GM18861 (cell line): ENCODE results near the gene PLCG2.

Source experiments
- ATAC-seq: cut with Tn5 transposase; IDR thresholded peaks from one replicate; pipeline ENCODE4 v1.9.1; 2021; ENCODE audit not compliant: unreplicated experiment

Gene PLCG2

GRCh38 chr16:81813648-81814047 lies 34.6 kb downstream of the PLCG2 start:
- no peak for ATAC-seq

GRCh38 chr16:81814751-81815428 lies 35.8 kb downstream of the PLCG2 start:
- no peak for ATAC-seq

- no peak for ATAC-seq
These were observed 36.3 kb downstream of the PLCG2 start for GRCh38 chr16:81815429-81815766.

GRCh38 chr16:81816351-81816750 lies 37.3 kb downstream of the PLCG2 start:
- ATAC-seq: no peak

DNA sequence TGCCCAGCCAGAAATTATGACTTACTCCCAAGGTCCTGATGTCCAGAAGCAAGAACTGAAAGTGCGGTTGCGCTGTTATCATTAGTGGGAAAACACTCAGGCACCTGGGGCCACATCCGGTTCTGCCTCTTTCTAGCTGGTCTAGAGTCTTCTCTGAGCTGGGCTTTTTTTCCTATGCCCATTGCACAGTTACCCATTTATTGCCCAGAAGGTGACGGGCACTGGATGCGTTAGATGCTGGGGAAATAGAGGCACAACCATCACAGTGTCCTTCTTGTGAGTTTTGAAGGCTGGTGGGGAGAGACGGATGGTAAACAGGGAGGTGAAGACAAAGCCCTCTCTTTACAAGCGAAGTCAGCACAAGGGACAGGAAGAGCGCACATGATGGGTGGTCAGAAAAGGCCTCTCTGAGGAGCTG lies 37.7 kb downstream of the PLCG2 start:
- ATAC-seq: no peak

- peak; percentile 20 for ATAC-seq
These were observed 38.2 kb downstream of the PLCG2 start for GRCh38 chr16:81817296-81817695.

DNA sequence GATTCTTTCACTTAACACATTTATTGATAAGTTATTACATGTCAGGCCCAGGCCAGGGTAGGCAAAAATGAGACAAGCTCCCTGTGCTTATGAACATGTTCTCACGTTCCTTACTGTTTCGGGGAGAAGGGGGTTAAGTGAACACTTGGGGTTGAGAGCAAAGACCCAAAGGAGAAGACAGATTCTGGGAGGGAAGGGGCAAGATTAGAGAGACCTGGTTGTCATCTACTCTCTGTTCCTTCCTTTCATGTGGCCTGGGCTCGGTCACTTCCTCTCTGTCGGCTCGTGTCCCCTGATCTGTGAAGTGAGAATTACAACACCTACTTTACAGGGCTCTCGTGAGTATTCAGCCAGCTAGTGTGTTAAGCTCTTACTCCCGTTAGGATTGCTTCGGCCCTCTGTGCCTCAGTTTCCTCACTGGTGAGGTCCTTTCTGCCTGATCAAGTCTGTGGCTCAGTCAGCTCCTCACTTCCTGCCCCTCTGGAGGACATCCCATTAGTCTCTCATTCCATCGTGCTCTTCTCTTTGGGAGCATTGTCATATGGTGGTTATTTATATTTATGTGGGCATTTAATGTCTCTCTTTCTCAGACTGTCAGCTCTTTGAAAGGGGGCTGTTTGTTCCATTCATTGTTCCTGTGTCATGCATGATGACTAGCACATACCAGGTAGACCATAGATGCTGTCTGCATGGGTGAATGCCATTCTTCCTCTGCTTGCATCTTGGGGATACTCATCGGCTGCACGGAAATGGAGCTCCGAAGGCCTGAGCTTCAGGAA lies 38.9 kb downstream of the PLCG2 start:
- peak; percentile 18 for ATAC-seq

DNA sequence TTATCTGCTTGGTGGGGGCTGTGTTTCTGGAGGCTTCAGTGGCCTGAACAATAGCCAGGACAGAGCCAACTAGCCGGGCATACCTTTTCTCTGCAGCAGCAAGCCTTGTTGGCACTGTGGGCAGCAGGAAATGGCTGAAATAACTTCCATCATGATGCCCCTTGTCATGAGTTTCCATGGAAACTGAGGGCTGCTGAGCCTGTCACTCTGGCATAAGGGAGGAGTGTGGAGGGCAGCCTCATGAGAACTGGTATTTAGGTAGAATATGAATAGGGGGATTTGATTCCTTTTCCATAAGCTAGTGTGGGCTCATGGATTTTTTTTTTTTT lies 39.4 kb downstream of the PLCG2 start:
- no peak for ATAC-seq

- ATAC-seq: no peak
These were observed 39.8 kb downstream of the PLCG2 start for GRCh38 chr16:81818905-81819304.

DNA sequence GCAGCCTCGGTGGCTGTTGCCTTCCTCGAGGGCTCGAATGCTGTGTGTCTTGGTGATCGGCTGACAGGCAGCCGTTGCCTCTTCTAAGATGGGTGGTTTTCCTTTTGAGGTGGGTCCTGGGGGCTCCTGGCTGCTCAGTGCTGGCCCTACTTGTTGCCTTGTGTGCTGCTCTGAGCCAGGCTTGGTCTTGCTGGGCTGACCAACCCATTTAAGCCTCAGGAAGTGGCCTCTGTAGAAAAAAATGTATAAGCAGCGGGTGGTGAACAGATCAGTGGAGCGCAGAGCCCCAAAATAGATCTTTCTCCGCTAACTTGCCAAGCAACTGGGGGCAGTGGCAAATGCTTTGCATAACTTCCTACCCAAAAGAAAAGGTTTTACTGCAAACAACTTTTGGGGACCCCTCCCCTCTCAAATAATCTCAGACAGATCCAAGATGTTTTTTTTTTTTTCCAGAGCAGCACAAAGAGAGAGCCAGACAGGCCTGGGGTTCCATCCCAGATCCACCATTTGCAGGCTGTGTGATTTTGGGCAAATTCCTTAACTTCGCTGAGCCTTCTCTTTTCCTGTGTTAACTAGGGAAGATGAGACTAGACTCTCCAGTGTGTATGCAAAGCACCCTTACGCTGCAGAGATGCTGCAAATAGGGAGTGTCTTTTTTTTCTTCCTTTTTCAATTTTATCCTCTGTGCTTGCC lies 42.5 kb downstream of the PLCG2 start:
- peak; percentile 37 for ATAC-seq

GRCh38 chr16:81823111-81823510 lies 44.0 kb downstream of the PLCG2 start:
- peak; percentile 42 for ATAC-seq

DNA sequence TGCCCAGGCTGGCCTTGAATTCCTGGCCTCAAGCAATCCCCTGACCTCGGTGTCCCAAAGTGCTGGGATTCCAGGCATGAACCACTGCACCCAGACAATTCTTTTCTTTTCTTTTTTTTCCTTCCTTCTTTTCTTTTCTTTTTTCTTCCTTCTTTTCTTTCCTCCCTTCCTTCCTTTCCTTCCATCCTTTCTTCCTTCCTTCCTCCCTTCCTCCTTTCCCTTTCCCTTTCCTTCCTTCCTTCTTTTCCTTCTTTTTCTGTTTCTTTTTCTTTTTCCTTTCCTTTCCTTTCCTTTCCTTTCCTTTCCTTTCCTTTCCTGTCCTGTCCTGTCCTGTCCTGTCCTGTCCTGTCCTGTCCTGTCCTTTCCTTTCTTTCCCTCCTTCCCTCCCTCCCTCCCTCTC lies 44.6 kb downstream of the PLCG2 start:
- no peak for ATAC-seq

- ATAC-seq: no peak
These were observed 47.4 kb downstream of the PLCG2 start for GRCh38 chr16:81826523-81826922.

DNA sequence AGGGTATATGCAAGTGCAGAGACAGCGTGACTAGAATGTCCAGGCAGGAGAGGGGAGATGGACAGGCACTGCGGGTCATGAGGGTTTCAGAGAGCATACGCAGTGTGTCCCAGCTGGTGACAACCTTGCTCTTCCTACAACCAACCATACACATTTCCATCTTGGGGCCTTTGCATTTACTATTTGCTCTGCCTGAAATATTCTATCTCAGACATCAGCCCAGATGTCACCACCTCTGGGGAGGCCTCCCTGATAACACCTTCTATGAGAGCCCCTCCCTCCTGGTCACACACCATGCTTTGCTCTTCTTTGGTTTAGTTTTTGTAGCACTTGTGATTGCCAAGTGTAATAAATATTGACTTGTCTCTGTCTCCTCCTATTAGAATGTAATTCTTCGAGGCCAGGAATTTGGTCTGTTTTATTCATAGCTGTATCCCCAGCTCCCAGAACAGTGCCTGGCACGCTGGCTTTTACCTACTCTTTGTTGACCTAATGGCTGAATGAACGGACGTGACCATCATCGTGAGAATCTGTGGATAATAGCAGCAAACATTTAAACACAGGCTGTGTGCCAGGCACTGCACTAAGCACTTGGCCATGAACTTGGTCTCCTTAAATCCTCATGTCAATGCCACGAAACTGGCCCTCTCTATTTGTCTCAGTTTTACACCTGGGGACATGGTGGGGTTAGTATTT lies 51.9 kb downstream of the PLCG2 start:
- peak; percentile 9 for ATAC-seq

DNA sequence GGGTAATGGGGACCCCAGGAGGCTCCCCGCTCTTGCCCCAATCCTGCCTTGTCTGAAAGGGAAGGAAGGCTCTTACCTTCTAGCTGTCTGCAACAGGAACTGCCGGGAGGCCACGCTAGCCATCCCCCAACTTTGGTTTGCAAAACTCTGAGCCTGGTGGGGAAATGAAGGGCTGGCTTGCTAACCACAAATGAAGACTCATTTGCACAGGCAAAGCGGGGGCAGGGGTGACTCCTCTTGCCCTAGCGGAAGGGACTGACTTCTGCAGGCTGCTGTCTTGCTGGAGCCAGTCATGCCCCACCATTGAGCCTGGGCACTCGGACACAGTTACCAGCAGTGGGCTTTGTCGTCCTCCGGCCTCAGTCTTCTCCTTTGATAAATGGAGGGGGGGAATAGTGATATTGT lies 52.6 kb downstream of the PLCG2 start:
- ATAC-seq: peak; percentile 69

DNA sequence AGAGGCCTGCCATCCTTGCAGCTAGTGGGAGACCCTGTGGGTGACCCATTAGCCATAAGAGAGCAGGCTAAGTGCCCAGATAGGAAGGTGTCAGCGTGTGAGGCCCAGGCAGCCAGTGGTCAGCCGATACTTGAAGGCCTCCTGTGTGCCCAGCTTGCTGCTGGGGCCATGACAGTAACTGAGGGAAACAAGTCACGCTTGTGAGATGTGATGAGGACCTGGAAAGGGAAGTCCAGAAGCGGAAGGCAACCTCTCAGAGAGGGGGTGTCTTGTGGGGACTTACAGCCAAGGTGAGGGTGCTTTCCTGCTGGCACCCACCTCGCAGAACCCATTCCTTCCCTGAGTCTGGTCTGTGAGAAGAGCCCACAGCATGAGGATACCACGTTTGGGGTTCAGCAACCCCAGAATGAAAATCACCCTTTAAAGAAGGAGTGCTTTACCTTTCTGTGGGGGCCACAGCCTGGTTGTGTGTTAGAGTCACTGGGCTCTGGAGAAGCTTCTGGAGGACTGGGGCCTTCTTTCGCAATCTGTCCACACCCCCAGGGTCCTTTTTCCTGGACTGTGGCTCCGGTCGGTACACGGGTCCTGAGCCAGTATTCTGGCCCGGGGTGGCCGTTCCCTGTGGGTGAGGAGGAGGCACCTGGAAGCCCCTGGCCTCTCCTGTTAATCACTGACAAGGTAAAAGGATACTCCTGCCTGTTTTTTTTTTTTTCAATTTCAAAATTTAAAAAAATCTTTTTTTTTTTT lies 53.9 kb downstream of the PLCG2 start:
- no peak for ATAC-seq

GRCh38 chr16:81833751-81834150 lies 54.7 kb downstream of the PLCG2 start:
- ATAC-seq: no peak

DNA sequence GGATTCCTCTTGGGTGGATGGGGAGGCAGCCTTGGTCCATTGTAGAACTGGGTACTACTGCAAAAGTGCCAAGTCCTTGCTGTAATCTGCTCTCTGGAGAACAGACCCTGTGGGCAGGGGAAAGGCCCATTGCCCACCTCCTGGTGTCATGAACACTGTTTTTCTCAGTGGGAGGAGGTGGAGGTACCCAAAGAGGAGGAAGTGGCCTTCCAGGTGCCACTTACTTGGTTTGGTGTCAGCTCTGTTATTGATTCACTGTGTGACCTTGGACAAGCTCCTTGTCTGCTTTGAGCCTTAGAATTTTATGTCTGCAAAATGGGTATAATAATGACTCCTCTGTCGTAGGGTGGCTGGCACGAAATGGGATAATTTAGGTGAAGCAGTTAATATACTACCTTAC lies 55.8 kb downstream of the PLCG2 start:
- ATAC-seq: no peak

GRCh38 chr16:81836279-81837054 lies 57.4 kb downstream of the PLCG2 start:
- ATAC-seq: peak; percentile 44

DNA sequence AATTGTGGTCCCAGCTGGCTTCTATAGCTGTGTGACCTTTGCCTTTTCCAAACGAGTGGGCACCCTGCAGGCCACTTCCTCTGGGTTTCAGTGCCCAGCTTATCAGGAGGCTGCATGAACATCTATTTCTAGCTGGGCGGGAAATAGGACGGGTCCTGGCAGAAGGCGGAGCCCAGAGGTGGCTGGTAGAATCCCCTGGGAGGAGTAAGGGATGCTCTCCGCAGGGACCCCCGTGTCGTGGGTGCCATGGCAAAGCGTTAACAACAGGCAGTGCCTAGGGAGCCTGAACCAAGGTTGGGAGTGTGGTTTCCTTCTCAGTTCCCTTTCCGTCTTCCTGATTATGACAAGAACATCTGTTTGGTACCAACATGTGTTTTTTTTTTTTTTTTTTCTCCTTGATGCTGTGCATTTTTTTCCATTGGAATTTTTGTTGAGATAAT lies 58.2 kb downstream of the PLCG2 start:
- no peak for ATAC-seq
